DMS114 treated with DMSO at 0.1 percent for 48 hours (cell line): ENCODE results near the gene MYL12B.
"Not testable (repeated sequence)": the region's sequence is repeated elsewhere in the genome, so short reads cannot be mapped to it uniquely, and the experiment has no call there.

Experiments used
- DNase-seq: peaks from one replicate; lab custom pipeline; 2025; ENCODE audit not compliant: unreplicated experiment; lab: John Stamatoyannopoulos, UW

The MYL12B gene

GRCh38 chr18:3260995-3261372 is 949 bp upstream of the MYL12B start:
- no peak for DNase-seq

- no peak for DNase-seq
Observed at GRCh38 chr18:3262234-3263131, 550 bp downstream of the MYL12B start.

GRCh38 chr18:3263132-3263700 is 1.3 kb downstream of the MYL12B start:
- DNase-seq = no peak

- DNase-seq = no peak
Observed at GRCh38 chr18:3264362-3264761, 2.4 kb downstream of the MYL12B start.

GRCh38 chr18:3265564-3266033 is 3.7 kb downstream of the MYL12B start:
- no peak for DNase-seq

- no peak for DNase-seq
Observed at GRCh38 chr18:3266062-3266608, 4.2 kb downstream of the MYL12B start.

- DNase-seq = no peak
Observed at GRCh38 chr18:3268306-3268705, 6.4 kb downstream of the MYL12B start.

GRCh38 chr18:3269241-3269913 is 7.4 kb downstream of the MYL12B start:
- no peak for DNase-seq

- DNase-seq = no peak
Observed at GRCh38 chr18:3269914-3270299, 8.0 kb downstream of the MYL12B start.

- no peak for DNase-seq
Observed at GRCh38 chr18:3273042-3273441, 11.1 kb downstream of the MYL12B start.

GRCh38 chr18:3277643-3278213 is 15.8 kb downstream of the MYL12B start:
- DNase-seq = not testable (repeated sequence)

- peak; percentile 25 for DNase-seq
Observed at GRCh38 chr18:3279201-3280185, 17.6 kb downstream of the MYL12B start.

GRCh38 chr18:3281456-3282400 is 19.8 kb downstream of the MYL12B start:
- DNase-seq = peak; percentile 90

GRCh38 chr18:3283253-3283863 is 21.4 kb downstream of the MYL12B start:
- DNase-seq = no peak

GRCh38 chr18:3283908-3284307 is 22.0 kb downstream of the MYL12B start:
- DNase-seq = no peak

GRCh38 chr18:3284501-3284900 is 22.6 kb downstream of the MYL12B start:
- DNase-seq = no peak

GRCh38 chr18:3286159-3286558 is 24.2 kb downstream of the MYL12B start:
- DNase-seq = no peak

GRCh38 chr18:3293196-3293951 is 31.4 kb downstream of the MYL12B start:
- DNase-seq = no peak
